T47D (cell line): ENCODE measurements around the gene TFF1.

Experiments
- DNase-seq, 2 experiments: peaks; one replicate each; pipeline versions ENCODE4 v3.0.0 to v3.0.0-alpha.2; 2011 to 2012; ENCODE audit warnings: low read depth in 1 of 2, low spot score in 1 of 2
- JUND ChIP-seq: IDR thresholded peaks from 2 replicates; pipeline ENCODE4 v1.6.1; 2012; ENCODE audit warnings: low read depth
- in situ Hi-C: cut with HindIII; loops from 2 replicates; pipeline ENCODE4 v1.10.0; 2016; ENCODE audit warnings: low sequenced_read_pairs, low pct_unique_long_range_greater_than_20kb

The TFF1 gene

DNA sequence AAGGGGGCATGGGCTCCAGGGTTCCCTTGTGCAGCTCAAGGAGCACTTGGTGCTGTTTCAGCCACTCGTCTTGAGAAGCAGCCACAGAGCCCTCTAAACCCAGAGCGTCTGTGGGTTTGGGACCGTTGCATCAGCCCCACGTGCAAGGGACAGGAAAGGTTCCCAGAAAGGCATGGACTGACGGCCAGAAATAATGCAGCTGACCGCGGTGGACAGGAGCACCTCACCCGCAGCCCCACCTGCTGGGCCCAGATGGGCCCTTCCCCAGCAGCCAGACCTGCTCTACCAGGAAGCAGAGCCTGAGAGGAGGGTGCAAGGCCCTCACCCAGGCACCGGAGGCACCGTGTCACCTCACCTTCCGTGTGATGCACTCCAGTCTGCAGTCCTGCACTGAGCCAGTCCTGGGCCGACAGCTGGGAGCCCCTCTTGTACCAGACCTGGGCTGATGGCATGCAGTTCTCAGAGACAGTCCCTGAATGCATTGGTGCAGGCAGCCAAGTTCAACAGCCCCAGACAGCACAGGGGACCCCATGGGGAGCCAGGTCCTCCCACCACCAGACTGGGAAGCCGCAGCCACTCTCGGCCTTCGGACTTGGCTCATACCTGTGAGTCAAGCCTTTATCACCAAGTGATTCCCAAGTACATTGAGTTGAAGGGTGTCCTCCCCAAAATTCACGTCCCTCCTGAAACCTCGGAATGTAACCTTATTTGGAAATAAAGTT is 46.3 kb downstream of the TFF1 start:
- in situ Hi-C loops = no loop called here
- DNase-seq = peak in 1 of 2 experiments; percentile 82
- no peak for TF ChIP-seq JUND

DNA sequence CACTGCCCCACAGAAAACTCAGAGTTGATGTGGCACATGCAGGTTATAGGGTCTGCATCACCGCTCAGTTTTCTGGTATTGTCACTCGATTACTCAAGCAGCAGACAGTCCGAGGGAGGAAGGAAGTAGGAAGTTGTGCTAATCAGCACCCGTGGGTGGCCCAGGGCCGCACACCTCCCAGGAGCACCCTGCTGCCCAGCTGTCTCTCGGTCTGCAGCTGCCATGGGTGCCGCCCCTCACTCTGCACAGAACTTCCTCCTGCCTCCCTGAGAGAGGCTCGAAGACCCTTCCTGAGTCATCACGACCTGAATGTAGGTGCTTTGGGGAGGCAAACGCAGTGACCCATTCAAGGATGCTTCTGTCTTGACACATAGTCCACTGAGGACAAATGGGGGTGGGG is 47.0 kb downstream of the TFF1 start:
- DNase-seq = peak in 1 of 2 experiments; percentile 37
- no peak for TF ChIP-seq JUND
- in situ Hi-C loops = no loop called here

DNA sequence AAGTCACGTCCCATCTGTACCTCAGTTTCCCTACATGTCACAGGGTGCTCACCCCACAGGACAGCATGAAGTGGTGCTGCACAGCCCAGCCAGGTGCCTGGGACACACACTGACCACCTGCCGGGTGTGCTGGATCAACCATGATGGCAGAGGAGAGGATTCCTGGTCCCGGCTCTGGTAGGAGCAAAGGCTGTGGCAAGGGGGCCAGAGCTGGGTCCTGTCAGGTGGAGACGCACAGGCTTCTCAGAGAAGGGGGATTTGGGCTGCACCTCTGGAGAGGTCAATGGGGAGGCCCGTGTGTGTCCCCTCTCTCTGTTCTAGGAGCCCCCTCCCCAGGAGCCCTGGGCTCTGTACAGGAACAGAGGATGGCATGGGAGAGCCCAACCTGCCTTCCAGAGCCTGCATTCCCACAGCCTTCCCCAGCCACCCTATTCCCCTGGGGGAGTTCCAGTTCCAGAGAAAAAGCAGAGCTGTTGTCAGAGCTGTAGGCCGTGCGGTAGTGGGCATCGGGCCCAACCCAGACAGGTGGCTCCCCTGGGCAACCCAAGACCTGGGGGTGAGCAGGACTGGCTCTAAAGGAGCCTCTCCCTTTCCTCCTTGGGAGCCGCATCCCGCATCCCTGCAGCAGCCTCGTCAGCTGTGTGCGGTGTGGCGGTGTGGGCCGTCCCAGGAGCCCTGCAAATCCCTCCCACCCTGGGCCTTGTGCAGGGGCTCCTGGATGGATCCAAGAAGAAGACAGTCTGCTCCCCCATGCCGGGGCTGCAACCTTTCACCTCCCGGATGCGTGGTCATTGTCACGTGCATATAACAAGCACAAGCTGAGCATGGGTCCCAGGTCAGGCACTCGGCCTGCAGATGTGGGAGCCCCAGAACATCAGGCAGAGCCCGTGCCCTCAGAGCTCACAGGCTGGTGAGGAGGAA is 48.2 kb downstream of the TFF1 start:
- DNase-seq = no peak
- in situ Hi-C loops = no loop called here

DNA sequence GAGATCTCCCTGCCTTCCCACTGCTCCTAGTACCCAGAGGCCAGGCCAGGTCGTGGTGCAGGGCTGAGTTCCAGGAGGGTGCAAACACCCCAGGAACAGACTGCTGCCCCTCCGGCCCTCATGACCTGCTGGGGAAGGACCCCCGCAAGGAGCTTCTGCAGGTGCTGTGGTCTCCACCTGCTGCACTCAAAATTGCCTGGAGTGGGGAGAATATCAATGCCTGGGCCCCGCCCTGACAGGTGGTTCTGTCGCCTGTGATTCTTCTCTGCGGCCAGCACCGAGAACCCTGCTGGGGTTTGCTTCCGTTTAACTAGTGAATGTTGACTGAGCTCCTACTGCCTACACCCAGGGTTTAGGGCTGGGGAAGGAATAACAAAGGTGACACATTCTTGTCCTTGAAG is 49.0 kb downstream of the TFF1 start:
- no peak for TF ChIP-seq JUND
- in situ Hi-C loops = no loop called here
- no peak for DNase-seq

More for the DNA sequence above, 48.2 kb downstream of the TFF1 start:
- no peak for TF ChIP-seq JUND

DNA sequence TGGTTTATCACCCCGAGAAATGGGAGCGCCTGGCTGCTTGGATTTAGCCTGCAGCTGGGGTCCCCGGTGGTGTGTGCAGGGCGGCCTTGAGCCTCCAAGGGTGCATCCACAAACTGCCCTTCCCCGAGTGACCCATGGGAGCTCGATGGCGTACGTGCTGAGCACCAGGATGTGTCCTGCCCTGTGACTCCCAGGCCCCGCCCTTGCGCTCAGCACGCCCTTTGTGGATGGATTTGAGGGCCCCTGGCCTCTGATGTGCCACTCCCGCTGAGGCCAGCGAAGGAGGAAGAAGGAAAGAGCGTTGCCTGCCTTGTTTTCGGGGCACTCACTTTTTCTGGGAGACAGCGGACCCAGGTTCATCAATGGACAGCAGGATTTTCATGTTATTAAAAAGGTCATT is 49.4 kb downstream of the TFF1 start:
- in situ Hi-C loops = no loop called here
- no peak for TF ChIP-seq JUND
- no peak for DNase-seq

DNA sequence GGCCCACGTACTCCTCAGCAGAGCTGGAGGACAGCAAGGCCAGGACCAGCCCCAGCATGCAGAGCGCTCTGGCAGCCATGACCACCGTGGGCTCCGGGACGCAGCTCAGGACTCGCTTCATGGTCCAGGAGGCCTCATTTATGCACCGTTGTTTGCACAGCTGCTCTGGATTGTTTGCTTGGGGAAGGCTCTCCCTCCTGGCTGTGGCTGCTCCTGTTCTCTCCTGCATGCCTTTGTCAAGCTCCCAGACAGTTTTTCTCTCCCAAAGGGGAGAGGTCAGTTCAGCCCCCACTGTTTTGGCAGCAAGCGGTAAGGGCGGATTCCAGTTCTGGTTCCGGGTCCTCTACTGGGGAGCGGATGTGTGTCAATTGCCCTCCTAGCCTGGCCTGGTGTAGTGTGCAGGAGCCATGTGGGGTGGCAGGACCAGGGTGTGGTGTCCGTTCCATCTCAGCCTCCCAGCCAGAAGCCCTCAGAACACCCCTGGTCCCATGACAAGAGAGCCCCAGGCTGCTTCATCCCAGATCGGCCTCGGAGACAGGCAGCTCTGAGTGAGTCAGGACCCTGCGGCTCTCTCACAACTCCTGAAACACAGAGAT is 50.9 kb downstream of the TFF1 start, which contains the start of gene TFF3:
TSS of gene TFF3 (minus strand) at position 114 of the 596 bp plus-strand sequence. CDS start at position 79, 35 bp downstream.
- in situ Hi-C loops = no loop called here
- DNase-seq = peak in 1 of 2 experiments; percentile 98
- TF ChIP-seq JUND = no peak

DNA sequence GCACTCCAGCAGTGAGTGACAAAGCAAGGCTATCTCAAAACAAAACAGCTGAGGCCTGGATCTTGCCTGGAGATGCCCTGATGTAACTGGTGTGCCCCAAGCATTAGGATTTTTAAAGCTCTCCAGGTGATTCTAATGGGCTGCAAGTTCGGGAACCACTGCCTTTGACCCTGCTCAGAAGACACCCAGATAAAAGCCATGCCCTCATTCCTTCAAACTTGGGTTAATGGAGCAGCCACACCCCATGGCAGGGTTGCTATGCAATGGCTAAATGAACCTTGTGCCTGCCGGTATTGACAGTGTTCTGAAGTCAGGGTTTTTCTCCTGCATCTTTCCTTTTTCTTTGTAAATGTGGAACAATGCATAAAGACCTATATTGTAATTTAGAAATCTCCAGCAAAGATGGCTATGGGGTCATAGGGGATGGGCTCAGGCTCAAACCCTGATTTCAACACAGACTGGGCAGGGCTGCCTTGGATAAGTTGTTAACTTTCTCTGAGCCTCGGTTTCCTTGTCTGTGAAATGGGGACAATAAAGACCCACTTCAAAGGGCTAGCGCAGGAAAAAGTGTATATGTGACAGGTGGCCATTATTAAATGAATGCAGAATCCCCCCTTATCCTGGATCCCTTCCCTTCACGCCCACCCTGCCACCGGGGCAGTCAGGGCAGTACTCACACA is 51.6 kb downstream of the TFF1 start:
- no peak for TF ChIP-seq JUND
- in situ Hi-C loops = no loop called here
- DNase-seq = no peak

DNA sequence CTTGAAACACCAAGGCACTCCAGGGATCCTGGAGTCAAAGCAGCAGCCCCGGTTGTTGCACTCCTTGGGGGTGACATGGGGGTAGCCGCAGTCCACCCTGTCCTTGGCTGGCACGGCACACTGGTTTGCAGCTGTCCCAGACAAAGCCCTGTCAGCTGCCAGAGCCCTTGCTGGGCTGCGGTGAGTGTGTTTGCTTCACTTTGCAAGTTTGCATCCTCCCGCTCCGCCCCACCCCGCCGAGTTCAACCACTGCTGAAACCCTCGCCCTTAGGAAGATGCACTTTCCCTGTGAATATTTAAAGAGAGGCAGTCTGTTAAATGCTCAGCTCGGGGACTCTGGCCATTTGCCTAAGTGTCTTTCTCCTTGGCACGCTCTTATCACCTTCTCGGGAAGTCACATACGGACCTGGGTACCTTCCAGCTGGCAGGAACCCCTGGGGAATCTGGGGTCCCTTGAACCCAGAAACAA is 52.8 kb downstream of the TFF1 start:
- DNase-seq = peak in 1 of 2 experiments; percentile 64
- no peak for TF ChIP-seq JUND
- in situ Hi-C loops = no loop called here

DNA sequence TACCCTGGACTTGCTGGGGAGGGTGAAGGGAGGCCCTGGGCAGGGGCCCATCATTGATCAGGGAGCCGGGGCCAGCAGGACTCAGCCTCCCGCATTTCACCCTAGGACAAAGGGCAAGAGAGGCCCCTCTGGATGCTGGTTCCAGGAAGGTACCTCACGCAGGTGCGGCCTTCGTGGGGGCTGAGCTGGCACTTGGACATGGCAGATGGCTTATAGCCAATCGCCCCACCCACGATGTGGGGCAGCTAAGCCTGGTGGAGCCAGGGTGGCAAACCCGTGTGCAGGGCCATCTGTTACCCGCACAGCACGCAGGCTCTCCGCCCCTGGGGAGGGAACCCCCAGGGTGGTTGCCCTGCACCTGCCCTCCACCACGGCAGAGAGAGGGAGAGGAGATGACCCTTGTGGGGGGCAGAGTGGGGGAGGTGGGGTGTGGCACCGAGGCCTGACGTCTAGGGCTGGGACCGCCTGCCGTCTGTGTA is 53.7 kb downstream of the TFF1 start:
- no peak for DNase-seq
- in situ Hi-C loops = no loop called here
- TF ChIP-seq JUND = no peak
